ENCODE results near the gene TPST2. TPM values are rescaled to one million over a fixed set of nuclear protein-coding genes. Genes with fewer than 3 reads are reported as not detected.

The TPST2 gene
- total and polyA plus RNA-seq, 2 of the 4 experiments (the other 2 are of a cell fraction): 42.5 to 63.6 TPM

- dilution Hi-C loops (cut with HindIII; ENCODE audit: low sequenced_read_pairs, unreplicated experiment) (no loop called here), intact Hi-C loops (cut with micrococcal nuclease) (no loop called here), in situ Hi-C loops (cut with MboI; ENCODE audit: low sequenced_read_pairs) (no loop called here)
- peak; percentile 42; the same call in 1 of the 2 replicates for TF ChIP-seq CEBPB (IDR thresholded peaks at IDR 0.05; ENCODE audit: low read depth, low read length)
- no peak for TF ChIP-seq RAD21 (IDR thresholded peaks at IDR 0.05; ENCODE audit: low read length)
- H3K4me2 ChIP-seq (ENCODE audit: low read depth, low read length): no peak overlapping the region
- no peak for ATAC-seq (ENCODE audit: low read depth)
- BruUV-seq (replicated peaks): no TSS peak
- peaks cover 7% of the 10 kb centered on the region for H3K4me1 ChIP-seq (ENCODE audit: control insufficient read depth, insufficient read depth, low read length)
- no peaks in the 10 kb centered on the region for H3K27me3 ChIP-seq (ENCODE audit: control insufficient read depth, insufficient read depth, low read length)
- H3K9me3 ChIP-seq (ENCODE audit: control insufficient read depth, insufficient read depth, low read length): no peaks in the 10 kb centered on the region
- H3K56ac ChIP-seq (ENCODE audit: extremely low read depth, insufficient read depth, low read length): no peak overlapping the region
- no peak for DNase-seq
- no peak overlapping the region for H3K27ac ChIP-seq (ENCODE audit: insufficient read depth, low read length)
- H3K23ac ChIP-seq (ENCODE audit: low read depth, low read length): no peak overlapping the region
- H2AK5ac ChIP-seq (ENCODE audit: low read depth, low read length): no peak overlapping the region
- 100% methylated on average over 2 of the region's 5 CpGs; no CpG with 5 or more reads in 1 of the 2 experiments for WGBS, 2 experiments (ENCODE audit: extremely low coverage in 2 of 2, insufficient read length in 1 of 2)
- no peak overlapping the region for H4K8ac ChIP-seq (ENCODE audit: low read depth in 2 of 2, low read length in 2 of 2)
- no peak overlapping the region for H2BK20ac ChIP-seq (ENCODE audit: low read depth, low read length)
- no peak overlapping the region for H4K5ac ChIP-seq (ENCODE audit: low read depth, low read length)
- H3K36me3 ChIP-seq (ENCODE audit: control insufficient read depth, insufficient read depth, low read length): peaks cover 5% of the 10 kb centered on the region
- H3K4me3 ChIP-seq (ENCODE audit: insufficient read depth, low read depth, low read length): no peak overlapping the region
- CTCF ChIA-PET: no interaction called here
- H2AFZ ChIP-seq (replicated peaks; ENCODE audit: low read length, poor library complexity): no peak overlapping the region
- POLR2A ChIA-PET (ENCODE audit: unreplicated experiment): interaction anchor here (1.0 kb wide), 1 partner anchor 24 kb away, joined by 5 read pairs; no protein-coding TSS in a partner anchor
- H3K9me1 ChIP-seq (ENCODE audit: insufficient read depth, low read length): peaks cover 19% of the 10 kb centered on the region
- H4K91ac ChIP-seq (ENCODE audit: insufficient read depth, low read depth, low read length): no peak overlapping the region
- no peak overlapping the region for H3K4ac ChIP-seq (ENCODE audit: low read depth, low read length)
- no peak overlapping the region for H2BK15ac ChIP-seq (ENCODE audit: low read depth, low read length)
- peaks cover 25 to 73% of the 10 kb centered on the region in 2 experiments for H3K79me1 ChIP-seq (ENCODE audit: low read depth in 1 of 2, low read length in 2 of 2)
- H2BK120ac ChIP-seq (ENCODE audit: low read depth, low read length): no peak overlapping the region
- no peak overlapping the region for H3K14ac ChIP-seq (replicated peaks; ENCODE audit: low read depth, low read length)
- no peaks in the 10 kb centered on the region for H4K20me1 ChIP-seq (ENCODE audit: insufficient read depth, low read length)
- no peak overlapping the region for H3K9ac ChIP-seq (ENCODE audit: low read depth, low read length)
- H3K18ac ChIP-seq (ENCODE audit: low read depth, low read length): no peak overlapping the region
- no peak overlapping the region for H2AK9ac ChIP-seq (replicated peaks; ENCODE audit: low read depth, low read length, poor library complexity)
- H2BK5ac ChIP-seq (ENCODE audit: low read depth, low read length, poor library complexity, severe bottlenecking): no peak overlapping the region
Measured at GRCh38 chr22:26545827-26546226, 44.1 kb downstream of the TPST2 start.
